ENCODE results near the gene ADAMTS8. TPM values are rescaled to one million over a fixed set of nuclear protein-coding genes. Genes with fewer than 3 reads are reported as not detected.
"Not testable (repeated sequence)": the region's sequence is repeated elsewhere in the genome, so short reads cannot be mapped to it uniquely, and the experiment has no call there.

Gene ADAMTS8
- total RNA-seq, 1 donor from 2014 or later, result not detected

DNA sequence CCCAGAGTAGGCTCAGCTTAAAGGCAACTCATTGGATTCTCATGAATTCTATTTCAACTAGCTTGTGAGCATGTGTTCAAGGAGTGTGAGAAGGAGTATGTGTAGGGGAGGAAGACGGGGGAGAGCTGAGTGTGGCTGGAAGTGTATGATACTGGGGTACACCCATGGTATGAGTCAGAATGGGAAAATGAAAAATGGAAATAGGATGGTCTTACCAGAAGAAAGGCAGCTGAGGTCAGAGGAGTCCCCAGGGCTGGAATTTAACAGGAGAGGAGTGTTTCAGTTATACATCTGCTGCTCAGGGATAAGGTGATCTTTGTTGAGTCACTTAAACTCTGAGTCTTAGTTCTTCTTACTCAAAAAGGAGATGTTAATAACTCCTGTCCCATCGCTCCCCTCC, 13.3 kb upstream of the ADAMTS8 start:
- Mint-ChIP-seq H3K27ac (no peak overlapping the region), H3K9me3 (no peaks in the 10 kb centered on the region), H3K4me3 (ENCODE audit: low read depth) (no peak overlapping the region), H3K4me1 (ENCODE audit: low read depth) (peaks cover 25% of the 10 kb centered on the region), H3K36me3 (ENCODE audit: low read depth) (peaks cover 4% of the 10 kb centered on the region), H3K27me3 (ENCODE audit: low read depth) (peaks cover 21% of the 10 kb centered on the region)
- DNase-seq (ENCODE audit: low spot score), result no peak
- intact Hi-C loops (cut with micrococcal nuclease), result no loop called here

- Mint-ChIP-seq H3K4me1 (ENCODE audit: low read depth) (peaks cover 31% of the 10 kb centered on the region), H3K27ac (no peak overlapping the region), H3K27me3 (ENCODE audit: low read depth) (peaks cover 18% of the 10 kb centered on the region), H3K4me3 (ENCODE audit: low read depth) (no peak overlapping the region), H3K9me3 (no peaks in the 10 kb centered on the region), H3K36me3 (ENCODE audit: low read depth) (peaks cover 4% of the 10 kb centered on the region)
- intact Hi-C loops (cut with micrococcal nuclease), result no loop called here
- DNase-seq (ENCODE audit: low spot score), result no peak
These were observed 11.5 kb upstream of the ADAMTS8 start for GRCh38 chr11:130439876-130440275.

DNA sequence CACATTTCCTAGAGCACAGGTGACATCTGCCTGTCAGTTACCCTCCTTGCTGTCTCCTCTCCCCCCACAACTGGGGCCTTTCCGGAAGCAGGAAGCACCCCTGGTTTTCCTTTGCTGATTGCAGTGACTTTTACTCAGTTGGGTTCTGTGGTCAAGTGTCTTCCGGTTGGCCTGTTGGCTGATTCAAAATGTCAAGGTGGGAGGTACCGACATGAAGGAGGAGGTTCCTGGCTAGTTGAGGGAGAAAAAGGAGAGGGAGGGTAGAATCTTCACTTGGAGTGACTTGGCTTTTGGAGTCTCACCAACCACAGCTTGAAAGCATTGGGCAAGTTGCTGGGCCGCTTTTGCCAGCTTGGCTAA, 10.7 kb upstream of the ADAMTS8 start:
- H3K27ac Mint-ChIP-seq, result peak overlapping the region; percentile 7
- no peak overlapping the region for H3K4me3 Mint-ChIP-seq (ENCODE audit: low read depth)
- intact Hi-C loops (cut with micrococcal nuclease), result no loop called here

DNA sequence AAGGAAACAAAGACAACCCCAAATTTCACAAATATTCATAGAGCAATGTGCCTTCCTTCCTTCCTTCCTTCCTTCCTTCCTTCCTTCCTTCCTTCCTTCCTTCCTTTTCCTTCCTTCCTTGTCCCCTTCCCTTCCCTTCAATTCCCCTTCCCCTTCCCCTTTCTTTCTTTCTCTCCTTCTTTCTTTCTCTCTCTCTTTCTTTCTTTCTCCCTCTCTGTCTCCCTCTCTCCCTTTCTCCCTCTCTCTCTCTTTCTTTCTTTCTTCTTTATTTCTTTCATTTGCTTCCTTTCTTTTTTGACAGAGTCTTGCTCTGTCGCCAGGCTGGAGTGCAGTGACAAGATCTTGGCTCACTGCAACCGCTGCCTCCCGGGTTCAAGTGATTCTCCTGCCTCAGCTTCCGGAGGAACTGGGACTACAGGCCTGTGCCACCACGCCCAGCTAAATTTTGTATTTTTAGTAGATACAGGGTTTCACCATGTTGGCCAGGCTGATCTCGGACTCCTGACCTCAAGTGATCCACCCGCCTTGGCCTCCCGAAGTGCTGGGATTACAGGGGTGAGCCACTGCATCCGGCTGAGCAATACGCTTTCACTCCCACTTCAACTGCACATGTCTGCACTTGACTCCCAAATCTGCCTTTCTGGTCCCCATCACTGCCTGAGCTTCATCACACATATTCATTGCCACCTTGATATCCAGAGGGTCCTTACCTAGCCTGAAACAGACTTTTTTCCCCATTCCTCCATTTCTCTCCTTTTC, 10.2 kb upstream of the ADAMTS8 start:
- intact Hi-C loops (cut with micrococcal nuclease); H3K27me3 Mint-ChIP-seq (ENCODE audit: low read depth); H3K4me3 Mint-ChIP-seq (ENCODE audit: low read depth); H3K9me3 Mint-ChIP-seq; H3K36me3 Mint-ChIP-seq (ENCODE audit: low read depth); DNase-seq (ENCODE audit: low spot score): not testable (repeated sequence)
- Mint-ChIP-seq H3K27ac (peak overlapping the region; percentile 7), H3K4me1 (ENCODE audit: low read depth) (peaks cover 31% of the 10 kb centered on the region)

More for the DNA sequence above, 10.7 kb upstream of the ADAMTS8 start:
- no peaks in the 10 kb centered on the region for H3K9me3 Mint-ChIP-seq
- H3K36me3 Mint-ChIP-seq (ENCODE audit: low read depth), result peaks cover 4% of the 10 kb centered on the region
- peak; percentile 29 for DNase-seq (ENCODE audit: low spot score)
- H3K27me3 Mint-ChIP-seq (ENCODE audit: low read depth), result peaks cover 11% of the 10 kb centered on the region
- peaks cover 31% of the 10 kb centered on the region for H3K4me1 Mint-ChIP-seq (ENCODE audit: low read depth)

GRCh38 chr11:130437848-130438247, 9.4 kb upstream of the ADAMTS8 start:
- no peak overlapping the region for H3K4me3 Mint-ChIP-seq (ENCODE audit: low read depth)
- H3K27ac Mint-ChIP-seq, result no peak overlapping the region
- peaks cover 31% of the 10 kb centered on the region for H3K4me1 Mint-ChIP-seq (ENCODE audit: low read depth)
- H3K36me3 Mint-ChIP-seq (ENCODE audit: low read depth), result peaks cover 4% of the 10 kb centered on the region
- H3K9me3 Mint-ChIP-seq, result no peaks in the 10 kb centered on the region
- peaks cover 8% of the 10 kb centered on the region for H3K27me3 Mint-ChIP-seq (ENCODE audit: low read depth)
- intact Hi-C loops (cut with micrococcal nuclease), result no loop called here
- no peak for DNase-seq (ENCODE audit: low spot score)

DNA sequence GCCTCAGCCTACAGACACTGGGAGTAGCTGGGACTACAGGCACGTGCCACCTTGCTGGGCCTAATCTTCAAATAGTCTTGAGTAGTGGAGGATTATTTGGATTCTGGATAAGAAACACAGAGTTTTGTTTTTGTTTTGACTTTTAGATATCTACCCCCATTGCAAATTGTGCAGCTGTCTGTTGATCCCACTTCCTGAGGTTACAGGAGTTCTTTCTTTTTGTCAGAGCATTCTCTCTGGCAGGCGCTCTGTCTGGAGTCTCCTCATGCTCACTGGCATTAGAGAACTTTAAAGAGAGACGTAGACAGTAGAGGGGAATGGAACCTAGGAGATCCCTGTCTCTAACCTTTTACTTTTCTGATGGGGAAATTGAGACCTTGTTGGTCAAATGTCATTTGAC, 7.8 kb upstream of the ADAMTS8 start:
- no peak for DNase-seq (ENCODE audit: low spot score)
- peaks cover 4% of the 10 kb centered on the region for H3K36me3 Mint-ChIP-seq (ENCODE audit: low read depth)
- peaks cover 31% of the 10 kb centered on the region for H3K4me1 Mint-ChIP-seq (ENCODE audit: low read depth)
- intact Hi-C loops (cut with micrococcal nuclease), result no loop called here
- H3K4me3 Mint-ChIP-seq (ENCODE audit: low read depth), result no peak overlapping the region
- H3K27me3 Mint-ChIP-seq (ENCODE audit: low read depth), result peaks cover 8% of the 10 kb centered on the region
- no peaks in the 10 kb centered on the region for H3K9me3 Mint-ChIP-seq
- H3K27ac Mint-ChIP-seq, result no peak overlapping the region

GRCh38 chr11:130435671-130436070, 7.3 kb upstream of the ADAMTS8 start:
- no peak for DNase-seq (ENCODE audit: low spot score)
- intact Hi-C loops (cut with micrococcal nuclease), result loop anchor here (1.0 to 2.0 kb wide), 4 partner anchors 13 to 481 kb away; partner anchors contain the start of genes ADAMTS15 and SNX19
- Mint-ChIP-seq H3K4me1 (ENCODE audit: low read depth) (peaks cover 31% of the 10 kb centered on the region), H3K27ac (no peak overlapping the region), H3K4me3 (ENCODE audit: low read depth) (no peak overlapping the region), H3K27me3 (ENCODE audit: low read depth) (peaks cover 10% of the 10 kb centered on the region), H3K36me3 (ENCODE audit: low read depth) (peaks cover 4% of the 10 kb centered on the region), H3K9me3 (no peaks in the 10 kb centered on the region)

GRCh38 chr11:130434521-130435223, 6.3 kb upstream of the ADAMTS8 start:
- H3K27me3 Mint-ChIP-seq (ENCODE audit: low read depth), result peaks cover 18% of the 10 kb centered on the region
- peaks cover 27% of the 10 kb centered on the region for H3K4me1 Mint-ChIP-seq (ENCODE audit: low read depth)
- no peak overlapping the region for H3K27ac Mint-ChIP-seq
- peaks cover 4% of the 10 kb centered on the region for H3K36me3 Mint-ChIP-seq (ENCODE audit: low read depth)
- peak; percentile 65 for DNase-seq (ENCODE audit: low spot score)
- no peaks in the 10 kb centered on the region for H3K9me3 Mint-ChIP-seq
- H3K4me3 Mint-ChIP-seq (ENCODE audit: low read depth), result no peak overlapping the region
- intact Hi-C loops (cut with micrococcal nuclease), result loop anchor here (1.0 to 2.0 kb wide), 4 partner anchors 14 to 482 kb away; partner anchors contain the start of genes ADAMTS15 and SNX19

DNA sequence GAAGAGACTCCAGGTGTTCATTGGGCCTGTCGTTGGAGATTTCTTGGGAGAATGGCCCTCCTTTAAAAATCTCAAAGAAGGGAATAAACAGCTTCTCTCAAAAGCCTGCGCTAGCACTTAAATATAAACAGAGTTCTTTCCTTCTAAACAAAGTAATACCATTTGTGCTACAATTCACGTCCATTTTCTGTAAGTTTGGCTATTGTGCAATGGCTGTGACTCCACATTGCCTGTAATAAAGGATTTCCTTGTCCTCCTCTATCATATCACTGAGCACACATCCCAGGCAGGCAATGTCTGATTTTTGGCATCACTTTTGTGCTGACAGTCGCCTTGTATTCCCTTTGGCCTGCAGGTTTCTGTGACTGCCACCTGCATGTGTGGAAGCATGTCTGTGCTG, 4.9 kb upstream of the ADAMTS8 start:
- intact Hi-C loops (cut with micrococcal nuclease), result no loop called here
- no peak for DNase-seq (ENCODE audit: low spot score)
- peaks cover 30% of the 10 kb centered on the region for H3K27me3 Mint-ChIP-seq (ENCODE audit: low read depth)
- H3K9me3 Mint-ChIP-seq, result no peaks in the 10 kb centered on the region
- H3K4me3 Mint-ChIP-seq (ENCODE audit: low read depth), result no peak overlapping the region
- no peak overlapping the region for H3K27ac Mint-ChIP-seq
- peaks cover 26% of the 10 kb centered on the region for H3K4me1 Mint-ChIP-seq (ENCODE audit: low read depth)
- no peaks in the 10 kb centered on the region for H3K36me3 Mint-ChIP-seq (ENCODE audit: low read depth)

- no peak for DNase-seq (ENCODE audit: low spot score)
- intact Hi-C loops (cut with micrococcal nuclease), result loop anchor here (2.0 kb wide), 1 partner anchor 219 kb away; no protein-coding TSS in a partner anchor
- H3K4me1 Mint-ChIP-seq (ENCODE audit: low read depth), result peaks cover 20% of the 10 kb centered on the region
- no peak overlapping the region for H3K4me3 Mint-ChIP-seq (ENCODE audit: low read depth)
- H3K27ac Mint-ChIP-seq, result no peak overlapping the region
- H3K36me3 Mint-ChIP-seq (ENCODE audit: low read depth), result no peaks in the 10 kb centered on the region
- H3K27me3 Mint-ChIP-seq (ENCODE audit: low read depth), result peaks cover 37% of the 10 kb centered on the region
- H3K9me3 Mint-ChIP-seq, result no peaks in the 10 kb centered on the region
These were observed 3.4 kb upstream of the ADAMTS8 start for GRCh38 chr11:130431801-130432200.

GRCh38 chr11:130431331-130431773, 2.9 kb upstream of the ADAMTS8 start:
- Mint-ChIP-seq H3K27me3 (ENCODE audit: low read depth) (peaks cover 40% of the 10 kb centered on the region), H3K36me3 (ENCODE audit: low read depth) (no peaks in the 10 kb centered on the region), H3K27ac (no peak overlapping the region), H3K4me3 (ENCODE audit: low read depth) (no peak overlapping the region), H3K9me3 (no peaks in the 10 kb centered on the region), H3K4me1 (ENCODE audit: low read depth) (peaks cover 16% of the 10 kb centered on the region)
- intact Hi-C loops (cut with micrococcal nuclease), result loop anchor here (2.0 kb wide), 1 partner anchor 219 kb away; no protein-coding TSS in a partner anchor
- DNase-seq (ENCODE audit: low spot score), result peak; percentile 50

DNA sequence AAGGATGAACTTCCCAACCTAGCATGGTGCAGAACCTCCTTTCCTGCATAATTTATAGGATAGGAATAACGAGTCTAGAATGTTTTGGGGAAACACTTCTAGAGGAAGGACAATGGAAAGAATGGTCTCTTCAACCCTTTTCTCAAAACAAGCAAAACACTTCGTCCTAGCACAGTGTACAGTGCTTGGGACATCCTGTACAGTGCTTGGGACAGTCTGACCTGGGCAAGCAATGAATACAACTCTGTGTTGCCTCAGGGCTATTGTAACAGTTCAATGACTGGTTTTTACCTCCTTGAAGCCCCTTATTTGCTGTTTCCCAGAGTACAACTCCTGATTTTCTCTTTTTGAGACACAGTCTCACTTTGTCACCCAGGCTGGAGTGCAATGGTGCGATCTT, 1.6 kb upstream of the ADAMTS8 start:
- no peak for DNase-seq (ENCODE audit: low spot score)
- peaks cover 14% of the 10 kb centered on the region for H3K4me1 Mint-ChIP-seq (ENCODE audit: low read depth)
- H3K9me3 Mint-ChIP-seq, result no peaks in the 10 kb centered on the region
- no peak overlapping the region for H3K27ac Mint-ChIP-seq
- intact Hi-C loops (cut with micrococcal nuclease), result loop anchor here (2.0 kb wide), 1 partner anchor 217 kb away; no protein-coding TSS in a partner anchor
- H3K27me3 Mint-ChIP-seq (ENCODE audit: low read depth), result peaks cover 48% of the 10 kb centered on the region
- H3K4me3 Mint-ChIP-seq (ENCODE audit: low read depth), result no peak overlapping the region
- no peaks in the 10 kb centered on the region for H3K36me3 Mint-ChIP-seq (ENCODE audit: low read depth)

DNA sequence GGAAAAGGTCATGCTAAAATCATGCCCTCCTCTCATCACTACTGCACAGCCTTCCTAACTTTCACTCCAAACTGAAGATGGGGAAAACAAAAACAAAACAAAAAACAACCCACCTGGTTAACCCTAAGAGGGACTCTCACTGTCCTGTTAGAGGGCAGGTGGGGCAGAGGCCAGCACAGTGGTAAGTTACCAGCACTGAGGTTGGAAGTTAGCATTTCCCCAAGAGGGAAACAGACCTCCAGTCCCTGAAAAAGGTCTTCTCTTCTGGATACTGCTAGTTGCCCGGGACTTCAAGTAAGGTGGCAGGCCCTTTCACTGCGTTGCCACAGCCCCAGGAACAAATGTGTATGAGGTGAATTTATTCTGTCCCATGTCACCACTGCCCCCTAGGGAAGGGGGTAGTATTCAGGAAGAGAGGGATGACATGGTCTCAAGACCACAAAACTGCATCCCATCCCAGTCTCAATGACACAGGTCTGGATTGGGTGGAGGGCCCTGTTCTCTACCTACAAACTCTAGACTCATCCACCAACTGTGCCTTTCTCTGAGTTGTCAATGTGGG, 792 bp upstream of the ADAMTS8 start:
- peaks cover 14% of the 10 kb centered on the region for H3K4me1 Mint-ChIP-seq (ENCODE audit: low read depth)
- peak overlapping the region; percentile 30 for H3K4me3 Mint-ChIP-seq (ENCODE audit: low read depth)
- no peaks in the 10 kb centered on the region for H3K9me3 Mint-ChIP-seq
- H3K27ac Mint-ChIP-seq, result no peak overlapping the region
- H3K36me3 Mint-ChIP-seq (ENCODE audit: low read depth), result no peaks in the 10 kb centered on the region
- peaks cover 49% of the 10 kb centered on the region for H3K27me3 Mint-ChIP-seq (ENCODE audit: low read depth)
- intact Hi-C loops (cut with micrococcal nuclease), result no loop called here
- DNase-seq (ENCODE audit: low spot score), result no peak

Measured in activated T-helper 2 cell treated with anti-CD3 and anti-CD28 coated beads, Interferon-gamma antibody, Interleukin-2, Interleukin-4, amounts not matched to agents 10 μg/mL and 5 μg/mL and 100 μg/mL, durations not matched to agents 14 hours and 24 hours and 36 hours (primary cell).